ENCODE measurements around the gene REEP1. TPM values are rescaled to one million over a fixed set of nuclear protein-coding genes. Genes with fewer than 3 reads are reported as not detected.
"Not testable (repeated sequence)": the region's sequence is repeated elsewhere in the genome, so short reads cannot be mapped to it uniquely, and the experiment has no call there.

Gene REEP1
- total RNA-seq, 2 donors from 2014 or later: 0.38 to 0.63 TPM

- ATAC-seq (replicated peaks in 1 of 2): no peak
- Mint-ChIP-seq H3K4me3 (no peak overlapping the region), H3K27me3 (ENCODE audit: low read depth) (no peaks in the 10 kb centered on the region)
Measured at GRCh38 chr2:86254576-86255538, 82.6 kb downstream of the REEP1 start.

DNA sequence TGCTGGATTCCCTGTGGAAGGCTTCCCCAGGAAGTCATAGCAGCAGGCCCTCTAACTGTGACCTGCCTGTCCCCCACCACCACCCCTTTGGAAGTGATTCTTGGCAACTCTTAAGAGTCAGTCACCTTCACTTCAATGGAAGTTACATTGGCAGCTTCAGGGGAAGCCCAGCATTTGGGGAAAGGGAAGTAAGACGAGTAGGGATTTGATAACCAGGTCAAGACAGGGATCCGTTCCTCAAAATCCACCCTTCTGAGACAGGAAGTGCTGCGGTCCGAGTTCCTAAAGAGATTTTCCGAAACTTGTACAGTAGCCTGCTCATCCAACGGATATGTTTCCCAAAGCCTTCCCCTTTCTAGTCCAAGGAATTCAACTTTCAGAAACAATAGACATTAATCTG, 84.0 kb downstream of the REEP1 start:
- H3K27me3 Mint-ChIP-seq (ENCODE audit: low read depth): no peaks in the 10 kb centered on the region
- no peaks in the 10 kb centered on the region for H3K36me3 Mint-ChIP-seq (ENCODE audit: insufficient read depth in 2 of 2)
- H3K4me3 Mint-ChIP-seq: no peak overlapping the region
- no peak overlapping the region for H3K27ac Mint-ChIP-seq
- H3K9me3 Mint-ChIP-seq: no peaks in the 10 kb centered on the region
- H3K4me1 Mint-ChIP-seq (ENCODE audit: low read depth): no peaks in the 10 kb centered on the region
- no peak for ATAC-seq (replicated peaks in 1 of 2)
- no peak for DNase-seq

More at GRCh38 chr2:86254576-86255538, 82.6 kb downstream of the REEP1 start:
- Mint-ChIP-seq H3K9me3 (no peaks in the 10 kb centered on the region), H3K4me1 (ENCODE audit: low read depth) (no peaks in the 10 kb centered on the region), H3K36me3 (ENCODE audit: insufficient read depth in 2 of 2) (no peaks in the 10 kb centered on the region), H3K27ac (no peak overlapping the region)
- no peak for DNase-seq

DNA sequence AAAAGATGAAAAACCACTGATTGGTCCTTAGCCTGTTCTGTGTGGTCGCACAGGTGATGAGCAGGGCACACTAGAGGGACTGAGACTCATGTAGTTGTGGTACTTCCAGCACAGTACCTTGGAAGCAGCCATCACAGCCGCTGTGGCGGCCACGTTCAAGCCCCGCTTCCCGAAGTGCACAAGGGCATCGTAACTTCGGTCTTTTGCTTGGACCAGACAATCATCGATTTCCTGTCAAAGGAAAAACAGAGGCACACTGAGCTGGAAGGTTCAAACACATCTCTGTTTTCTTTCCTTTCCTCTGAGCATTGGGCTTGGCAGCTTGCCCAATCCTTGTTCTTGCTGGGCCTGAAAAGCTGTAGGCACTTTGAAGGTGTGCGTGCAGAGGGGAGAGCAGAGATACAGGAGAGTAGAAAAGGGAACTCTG, 85.6 kb downstream of the REEP1 start:
- Mint-ChIP-seq H3K9me3 (no peaks in the 10 kb centered on the region), H3K27ac (no peak overlapping the region), H3K4me3 (no peak overlapping the region), H3K4me1 (ENCODE audit: low read depth) (no peaks in the 10 kb centered on the region), H3K36me3 (ENCODE audit: insufficient read depth in 2 of 2) (no peaks in the 10 kb centered on the region), H3K27me3 (ENCODE audit: low read depth) (no peaks in the 10 kb centered on the region)
- ATAC-seq (replicated peaks in 1 of 2) (no peak), DNase-seq (no peak)

DNA sequence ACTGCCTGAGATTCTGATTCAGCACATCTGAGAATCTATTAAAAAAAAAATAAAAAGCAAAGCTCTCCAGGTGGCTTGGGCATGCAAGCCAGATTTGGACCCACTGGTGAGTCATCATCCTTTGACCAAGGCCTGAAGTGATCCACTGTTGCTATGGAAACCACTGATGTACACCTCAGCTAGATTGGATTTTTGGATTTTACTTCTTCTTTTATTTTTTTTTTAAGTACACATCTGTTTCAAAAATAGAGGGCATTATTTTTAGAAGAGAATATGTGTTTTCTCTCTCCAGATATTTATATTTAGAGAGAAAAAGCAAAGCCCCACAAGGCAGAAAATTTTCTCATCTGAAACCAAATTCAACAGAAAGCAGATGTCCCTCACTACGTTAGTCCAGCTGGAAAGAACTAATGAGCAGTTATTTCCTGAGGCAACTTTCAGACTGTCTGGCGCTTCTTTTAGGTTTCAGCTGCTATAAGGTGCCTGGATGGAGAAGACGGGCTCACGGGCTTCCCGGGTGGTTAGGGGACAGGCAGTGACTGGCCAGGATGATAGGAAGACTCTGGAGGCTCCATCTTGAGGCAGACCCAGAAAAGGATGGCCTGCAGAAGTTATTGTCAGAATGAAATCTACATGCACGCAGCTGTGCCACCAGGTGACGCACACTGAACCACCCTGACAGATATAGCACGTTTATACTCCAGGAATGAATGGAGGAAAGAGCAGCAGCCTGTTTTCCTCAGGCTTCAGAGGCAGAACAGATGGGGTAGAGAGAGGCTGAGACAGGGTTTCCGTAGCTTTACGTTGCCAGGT, 87.6 kb downstream of the REEP1 start:
- DNase-seq: no peak
- Mint-ChIP-seq H3K27me3 (ENCODE audit: low read depth) (no peaks in the 10 kb centered on the region), H3K4me3 (no peak overlapping the region), H3K4me1 (ENCODE audit: low read depth) (no peaks in the 10 kb centered on the region), H3K9me3 (no peaks in the 10 kb centered on the region), H3K27ac (no peak overlapping the region), H3K36me3 (ENCODE audit: insufficient read depth in 2 of 2) (no peaks in the 10 kb centered on the region)
- peak in 1 of 2 donors; percentile 50 for ATAC-seq (replicated peaks in 1 of 2)

- ATAC-seq (replicated peaks in 1 of 2): no peak
- no peak for DNase-seq
- H3K36me3 Mint-ChIP-seq (ENCODE audit: insufficient read depth in 2 of 2): no peaks in the 10 kb centered on the region
- H3K4me1 Mint-ChIP-seq (ENCODE audit: low read depth): no peaks in the 10 kb centered on the region
- H3K27me3 Mint-ChIP-seq (ENCODE audit: low read depth): no peaks in the 10 kb centered on the region
- no peaks in the 10 kb centered on the region for H3K9me3 Mint-ChIP-seq
- no peak overlapping the region for H3K27ac Mint-ChIP-seq
- no peak overlapping the region for H3K4me3 Mint-ChIP-seq
Measured at GRCh38 chr2:86249176-86249575, 88.2 kb downstream of the REEP1 start.

DNA sequence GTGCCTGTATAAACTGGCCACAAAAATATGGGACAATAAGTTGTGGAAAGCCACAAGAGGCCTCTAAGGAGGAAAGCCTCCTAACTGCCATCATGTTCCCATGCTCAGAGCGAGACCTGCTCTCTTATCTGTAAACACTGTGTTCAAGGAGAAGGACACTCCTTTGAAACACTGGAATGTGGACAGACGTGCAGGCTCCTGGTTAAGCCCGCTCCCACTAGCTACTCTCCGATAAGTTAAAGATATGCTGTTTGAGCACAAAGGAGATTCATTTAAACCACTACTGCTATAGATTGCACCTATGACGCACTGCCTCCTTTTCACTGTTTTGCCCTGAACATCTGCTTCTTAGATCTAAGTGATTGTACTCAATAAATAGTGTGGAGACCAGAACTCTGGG, 92.2 kb downstream of the REEP1 start:
- not testable (repeated sequence) for H3K36me3 Mint-ChIP-seq (ENCODE audit: insufficient read depth in 2 of 2); H3K27me3 Mint-ChIP-seq (ENCODE audit: low read depth); DNase-seq; H3K4me1 Mint-ChIP-seq (ENCODE audit: low read depth); H3K4me3 Mint-ChIP-seq; ATAC-seq (replicated peaks in 1 of 2); H3K27ac Mint-ChIP-seq; H3K9me3 Mint-ChIP-seq

DNA sequence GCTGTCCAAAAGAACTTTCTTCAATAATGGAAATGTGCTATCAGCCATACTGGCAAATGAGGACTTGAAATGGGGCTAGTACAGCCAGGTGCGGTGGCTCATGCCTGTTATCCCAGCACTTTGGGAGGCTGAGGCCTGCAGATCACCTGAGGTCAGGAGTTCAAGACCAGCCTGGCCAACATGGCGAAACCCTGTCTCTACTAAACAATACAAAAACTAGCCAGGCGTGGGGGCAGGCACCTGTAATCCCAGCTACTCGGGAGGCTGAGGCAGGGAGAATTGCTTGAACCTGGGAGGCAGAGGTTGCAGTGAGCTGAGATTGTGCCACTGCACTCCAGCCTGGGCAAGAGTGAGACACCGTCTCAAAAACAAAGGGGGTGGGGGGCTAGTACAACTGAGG, 92.6 kb downstream of the REEP1 start:
- H3K9me3 Mint-ChIP-seq; H3K4me3 Mint-ChIP-seq; H3K27ac Mint-ChIP-seq; H3K36me3 Mint-ChIP-seq (ENCODE audit: insufficient read depth in 2 of 2); H3K4me1 Mint-ChIP-seq (ENCODE audit: low read depth); H3K27me3 Mint-ChIP-seq (ENCODE audit: low read depth); DNase-seq; ATAC-seq (replicated peaks in 1 of 2): not testable (repeated sequence)

- Mint-ChIP-seq H3K27me3 (ENCODE audit: low read depth) (no peaks in the 10 kb centered on the region), H3K4me3 (no peak overlapping the region), H3K9me3 (no peaks in the 10 kb centered on the region), H3K36me3 (ENCODE audit: insufficient read depth in 2 of 2) (no peaks in the 10 kb centered on the region), H3K27ac (no peak overlapping the region), H3K4me1 (ENCODE audit: low read depth) (no peaks in the 10 kb centered on the region)
- ATAC-seq (replicated peaks in 1 of 2) (no peak), DNase-seq (no peak)
Measured at GRCh38 chr2:86243950-86244733, 93.3 kb downstream of the REEP1 start.

DNA sequence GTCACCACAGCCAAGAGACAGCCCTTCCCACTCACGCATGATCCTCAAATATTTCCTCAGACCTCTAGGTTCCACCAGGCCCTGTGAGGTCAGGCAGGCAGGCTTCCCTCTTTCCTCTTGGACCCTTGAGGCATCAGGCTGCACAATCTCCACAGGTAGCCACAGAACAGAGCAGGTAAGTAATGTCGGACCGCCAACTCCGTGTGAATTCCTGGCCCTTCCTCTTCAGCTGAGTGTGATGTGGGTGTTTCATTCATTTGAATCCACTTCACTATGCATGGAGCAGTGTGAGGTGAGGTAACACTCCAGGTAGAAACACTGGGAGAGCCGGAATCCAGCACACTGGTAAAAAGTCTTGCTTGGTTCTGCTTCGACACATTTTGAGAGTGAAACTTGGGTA, 94.2 kb downstream of the REEP1 start:
- Mint-ChIP-seq H3K27ac (no peak overlapping the region), H3K4me3 (no peak overlapping the region), H3K27me3 (ENCODE audit: low read depth) (no peaks in the 10 kb centered on the region), H3K4me1 (ENCODE audit: low read depth) (peaks cover 8% of the 10 kb centered on the region), H3K36me3 (ENCODE audit: insufficient read depth in 2 of 2) (no peaks in the 10 kb centered on the region), H3K9me3 (no peaks in the 10 kb centered on the region)
- DNase-seq: no peak
- no peak for ATAC-seq (replicated peaks in 1 of 2)

- Mint-ChIP-seq H3K27ac (no peak overlapping the region), H3K36me3 (ENCODE audit: insufficient read depth in 2 of 2) (no peaks in the 10 kb centered on the region), H3K4me1 (ENCODE audit: low read depth) (peaks cover 17% of the 10 kb centered on the region), H3K9me3 (no peaks in the 10 kb centered on the region), H3K27me3 (ENCODE audit: low read depth) (no peaks in the 10 kb centered on the region), H3K4me3 (no peak overlapping the region)
- no peak for ATAC-seq (replicated peaks in 1 of 2)
- no peak for DNase-seq
Measured at GRCh38 chr2:86241611-86242010, 95.8 kb downstream of the REEP1 start.

GRCh38 chr2:86240251-86240650, 97.2 kb downstream of the REEP1 start:
- ATAC-seq (replicated peaks in 1 of 2) (no peak), DNase-seq (no peak)
- Mint-ChIP-seq H3K27me3 (ENCODE audit: low read depth) (no peaks in the 10 kb centered on the region), H3K36me3 (ENCODE audit: insufficient read depth in 2 of 2) (no peaks in the 10 kb centered on the region), H3K9me3 (no peaks in the 10 kb centered on the region), H3K4me1 (ENCODE audit: low read depth) (peaks cover 17% of the 10 kb centered on the region), H3K4me3 (no peak overlapping the region), H3K27ac (no peak overlapping the region)

GRCh38 chr2:86239745-86240144, 97.7 kb downstream of the REEP1 start:
- Mint-ChIP-seq H3K4me3 (no peak overlapping the region), H3K36me3 (ENCODE audit: insufficient read depth in 2 of 2) (no peaks in the 10 kb centered on the region), H3K4me1 (ENCODE audit: low read depth) (peaks cover 17% of the 10 kb centered on the region), H3K27me3 (ENCODE audit: low read depth) (no peaks in the 10 kb centered on the region), H3K9me3 (no peaks in the 10 kb centered on the region), H3K27ac (no peak overlapping the region)
- DNase-seq (no peak), ATAC-seq (replicated peaks in 1 of 2) (no peak)

GRCh38 chr2:86239326-86239725, 98.1 kb downstream of the REEP1 start:
- H3K27me3 Mint-ChIP-seq (ENCODE audit: low read depth): no peaks in the 10 kb centered on the region
- ATAC-seq (replicated peaks in 1 of 2) (no peak), DNase-seq (no peak)
- peaks cover 17% of the 10 kb centered on the region for H3K4me1 Mint-ChIP-seq (ENCODE audit: low read depth)
- H3K36me3 Mint-ChIP-seq (ENCODE audit: insufficient read depth in 2 of 2): no peaks in the 10 kb centered on the region
- H3K4me3 Mint-ChIP-seq: no peak overlapping the region
- H3K27ac Mint-ChIP-seq: no peak overlapping the region
- H3K9me3 Mint-ChIP-seq: no peaks in the 10 kb centered on the region
